NCI-H2081 (cell line): ENCODE results near the gene PATJ.
A peak's percentile ranks its signal among the peaks of the same experiment; 100 is the strongest.
"Not testable (repeated sequence)": the region's sequence is repeated elsewhere in the genome, so short reads cannot be mapped to it uniquely, and the experiment has no call there.

Experiments used
- DNase-seq, 2 experiments: peaks; one replicate each; lab custom pipeline; 2025; lab: John Stamatoyannopoulos, UW

The PATJ gene

GRCh38 chr1:61748566-61748965, 6.3 kb downstream of the PATJ start:
- no peak for DNase-seq

- no peak for DNase-seq
These were observed 7.3 kb downstream of the PATJ start for GRCh38 chr1:61749574-61749973.

- peak in 1 of 2 experiments; percentile 23 for DNase-seq
These were observed 10.7 kb downstream of the PATJ start for GRCh38 chr1:61752921-61753389.

- DNase-seq = no peak
These were observed 11.8 kb downstream of the PATJ start for GRCh38 chr1:61753998-61754508.

GRCh38 chr1:61754545-61754944, 12.3 kb downstream of the PATJ start:
- no peak for DNase-seq

- no peak for DNase-seq
These were observed 14.5 kb downstream of the PATJ start for GRCh38 chr1:61756773-61757172.

- DNase-seq = no peak
These were observed 15.7 kb downstream of the PATJ start for GRCh38 chr1:61757950-61758349.

- DNase-seq = no peak
These were observed 27.9 kb downstream of the PATJ start for GRCh38 chr1:61770131-61770530.

- no peak for DNase-seq
These were observed 33.8 kb downstream of the PATJ start for GRCh38 chr1:61776091-61776490.

GRCh38 chr1:61779231-61779630, 37.0 kb downstream of the PATJ start:
- DNase-seq = no peak

- no peak for DNase-seq
These were observed 38.9 kb downstream of the PATJ start for GRCh38 chr1:61781151-61781550.

- DNase-seq = no peak
These were observed 40.5 kb downstream of the PATJ start for GRCh38 chr1:61782771-61783170.

GRCh38 chr1:61784726-61785125, 42.4 kb downstream of the PATJ start:
- DNase-seq = no peak

- no peak for DNase-seq
These were observed 48.6 kb downstream of the PATJ start for GRCh38 chr1:61790837-61791236.

GRCh38 chr1:61797045-61797755, 54.9 kb downstream of the PATJ start:
- no peak for DNase-seq

GRCh38 chr1:61801047-61801446, 58.8 kb downstream of the PATJ start:
- DNase-seq = not testable (repeated sequence)

GRCh38 chr1:61807606-61808140, 65.4 kb downstream of the PATJ start:
- DNase-seq = no peak

- no peak for DNase-seq
These were observed 66.0 kb downstream of the PATJ start for GRCh38 chr1:61808321-61808720.

- no peak for DNase-seq
These were observed 66.7 kb downstream of the PATJ start for GRCh38 chr1:61808968-61809367.

GRCh38 chr1:61812916-61813315, 70.6 kb downstream of the PATJ start:
- no peak for DNase-seq

GRCh38 chr1:61816191-61816590, 73.9 kb downstream of the PATJ start:
- DNase-seq = no peak

GRCh38 chr1:61818992-61819391, 76.7 kb downstream of the PATJ start:
- DNase-seq = no peak

GRCh38 chr1:61819421-61819820, 77.1 kb downstream of the PATJ start:
- no peak for DNase-seq

GRCh38 chr1:61825393-61825792, 83.1 kb downstream of the PATJ start:
- DNase-seq = no peak
